ENCODE results near the gene CLEC18B.
"Not testable (repeated sequence)": the region's sequence is repeated elsewhere in the genome, so short reads cannot be mapped to it uniquely, and the experiment has no call there.

Gene CLEC18B

DNA sequence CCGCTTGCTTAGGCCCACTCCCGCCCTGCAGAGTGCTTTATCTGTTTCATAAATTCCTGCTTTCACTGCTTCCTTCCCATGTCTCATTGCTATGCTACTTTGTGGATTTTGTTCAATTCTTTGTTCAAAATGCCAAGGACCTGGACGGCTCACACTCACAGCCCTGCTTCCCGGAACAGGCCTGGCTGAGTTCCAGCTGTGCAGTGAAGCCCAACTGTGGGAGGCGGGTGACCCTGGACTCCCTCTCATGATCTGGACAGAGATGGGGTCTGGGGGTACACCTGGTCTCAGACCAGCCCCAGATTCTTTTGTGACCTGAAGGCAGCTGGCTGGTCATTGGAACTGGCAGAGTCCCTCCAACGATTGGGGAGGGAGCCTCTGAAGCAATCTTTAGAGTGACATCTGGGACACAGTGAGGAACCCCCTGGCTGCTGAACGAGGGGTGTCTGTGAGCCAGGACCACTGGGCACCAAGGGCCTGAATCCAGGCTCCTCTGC, 24.7 kb downstream of the CLEC18B start:
- H3K4me2 ChIP-seq, H3K9ac ChIP-seq, H4K20me1 ChIP-seq, H3K36me3 ChIP-seq, H3K9me3 ChIP-seq, H3K27me3 ChIP-seq, H3K4me1 ChIP-seq, H3K4me3 ChIP-seq, H3K27ac ChIP-seq: not testable (repeated sequence)

DNA sequence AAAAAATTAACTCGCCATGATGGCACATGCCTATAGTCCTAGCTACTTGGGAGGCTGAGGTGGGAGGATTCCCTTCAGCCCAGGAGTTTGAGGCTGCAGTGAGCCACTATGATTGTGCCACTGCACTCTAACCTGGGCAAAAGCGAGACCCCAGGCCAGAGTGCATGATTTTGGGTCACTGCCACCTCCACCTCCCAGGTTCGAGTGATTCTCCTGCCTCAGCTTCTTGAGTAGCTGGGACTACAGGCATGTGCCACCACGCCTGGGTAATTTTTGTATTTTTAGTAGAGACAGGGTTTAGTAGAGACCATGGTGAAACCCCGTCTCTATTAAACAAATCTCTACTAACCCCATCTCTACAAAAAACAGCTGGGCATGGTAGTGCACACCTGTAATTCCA, 26.7 kb downstream of the CLEC18B start:
- not testable (repeated sequence) for H3K4me2 ChIP-seq, H4K20me1 ChIP-seq, H3K9me3 ChIP-seq, H3K27me3 ChIP-seq, H3K27ac ChIP-seq, H3K4me3 ChIP-seq, H3K36me3 ChIP-seq, H3K4me1 ChIP-seq, H3K9ac ChIP-seq

DNA sequence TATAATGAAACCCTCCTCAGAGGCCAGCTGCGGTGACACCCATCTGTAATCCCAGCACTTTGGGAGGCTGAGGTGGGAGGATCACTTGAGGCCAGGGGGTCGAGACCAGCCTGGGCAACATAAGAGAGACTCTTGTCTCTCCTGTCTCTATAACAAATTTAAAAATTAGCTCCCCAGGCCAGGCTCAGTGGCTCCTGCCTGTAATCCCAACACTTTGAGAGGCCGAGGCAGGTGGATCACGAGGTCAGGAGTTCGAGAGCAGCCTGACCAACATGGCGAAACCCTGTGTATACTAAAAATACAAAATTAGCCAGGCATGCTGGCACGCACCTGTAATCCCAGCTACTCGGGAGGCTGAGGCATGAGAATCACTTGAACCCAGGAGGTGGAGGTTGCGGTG, 27.1 kb downstream of the CLEC18B start:
- not testable (repeated sequence) for H3K36me3 ChIP-seq, H3K9me3 ChIP-seq, H3K27ac ChIP-seq, H3K4me3 ChIP-seq, H3K9ac ChIP-seq, H4K20me1 ChIP-seq, H3K27me3 ChIP-seq, H3K4me2 ChIP-seq, H3K4me1 ChIP-seq

DNA sequence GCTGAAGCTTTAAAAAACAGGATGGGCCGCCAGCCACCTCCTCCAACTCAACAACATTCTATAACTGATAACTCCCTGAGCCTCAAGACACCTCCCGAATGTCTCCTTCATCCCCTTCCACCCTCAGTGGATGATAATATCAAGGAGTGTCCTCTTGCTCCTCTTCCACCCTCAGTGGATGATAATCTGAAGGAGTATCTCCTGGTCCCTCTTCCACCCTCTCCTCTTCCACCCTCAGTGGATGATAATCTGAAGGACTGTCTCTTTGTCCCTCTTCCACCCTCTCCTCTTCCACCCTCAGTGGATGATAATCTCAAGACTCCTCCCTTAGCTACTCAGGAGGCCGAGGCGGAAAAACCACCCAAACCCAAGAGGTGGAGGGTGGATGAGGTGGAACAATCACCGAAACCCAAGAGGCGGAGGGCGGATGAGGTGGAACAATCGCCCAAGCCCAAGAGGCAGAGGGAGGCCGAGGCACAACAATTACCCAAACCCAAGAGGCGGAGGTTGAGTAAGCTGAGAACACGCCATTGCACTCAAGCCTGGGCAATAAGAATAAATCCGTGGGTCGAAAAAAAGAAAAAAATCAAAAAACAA, 29.7 kb downstream of the CLEC18B start:
- H3K9me3 ChIP-seq, H3K4me1 ChIP-seq, H3K9ac ChIP-seq, H3K27ac ChIP-seq, H3K4me3 ChIP-seq, H3K4me2 ChIP-seq, H3K36me3 ChIP-seq, H4K20me1 ChIP-seq, H3K27me3 ChIP-seq: not testable (repeated sequence)

DNA sequence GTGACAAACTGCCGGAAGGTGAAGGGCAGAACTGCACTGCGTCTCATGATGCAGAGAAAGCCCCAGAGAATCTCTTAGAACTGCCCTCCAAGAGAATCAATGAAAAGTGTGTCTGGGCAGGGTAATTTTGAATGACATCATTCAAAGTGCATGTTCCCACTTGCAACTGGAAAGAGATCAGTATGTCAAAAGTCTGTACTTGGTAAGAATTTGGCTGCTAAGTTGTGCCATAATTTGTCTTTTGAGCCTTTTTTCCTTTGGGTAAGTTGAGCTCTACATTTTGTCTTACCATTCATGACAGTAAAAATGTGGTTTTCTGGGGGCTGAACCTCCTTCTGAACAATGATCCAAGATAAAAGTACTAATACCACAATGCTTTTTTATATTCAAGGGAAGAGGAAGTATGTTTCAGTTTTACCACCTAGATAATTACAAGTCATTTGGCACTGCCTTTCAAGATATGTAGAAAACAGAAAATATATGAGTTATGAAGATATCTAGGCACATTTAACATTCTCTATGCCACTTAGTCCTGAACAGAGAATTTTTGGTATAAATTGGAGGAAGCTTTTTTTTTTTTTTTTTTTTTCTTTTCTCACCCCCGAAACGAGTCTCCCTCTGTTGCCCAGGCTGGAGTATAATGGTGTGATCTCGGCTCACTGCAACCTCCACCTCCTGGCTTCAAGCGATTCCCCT, 38.8 kb downstream of the CLEC18B start:
- not testable (repeated sequence) for H3K9ac ChIP-seq, H3K36me3 ChIP-seq, H3K4me2 ChIP-seq, H3K27me3 ChIP-seq, H3K9me3 ChIP-seq, H3K27ac ChIP-seq, H4K20me1 ChIP-seq, H3K4me3 ChIP-seq, H3K4me1 ChIP-seq

GRCh38 chr16:74373847-74374184, 47.5 kb downstream of the CLEC18B start:
- not testable (repeated sequence) for H3K27ac ChIP-seq, H4K20me1 ChIP-seq, H3K36me3 ChIP-seq, H3K9me3 ChIP-seq, H3K9ac ChIP-seq, H3K4me3 ChIP-seq, H3K27me3 ChIP-seq, H3K4me1 ChIP-seq, H3K4me2 ChIP-seq

DNA sequence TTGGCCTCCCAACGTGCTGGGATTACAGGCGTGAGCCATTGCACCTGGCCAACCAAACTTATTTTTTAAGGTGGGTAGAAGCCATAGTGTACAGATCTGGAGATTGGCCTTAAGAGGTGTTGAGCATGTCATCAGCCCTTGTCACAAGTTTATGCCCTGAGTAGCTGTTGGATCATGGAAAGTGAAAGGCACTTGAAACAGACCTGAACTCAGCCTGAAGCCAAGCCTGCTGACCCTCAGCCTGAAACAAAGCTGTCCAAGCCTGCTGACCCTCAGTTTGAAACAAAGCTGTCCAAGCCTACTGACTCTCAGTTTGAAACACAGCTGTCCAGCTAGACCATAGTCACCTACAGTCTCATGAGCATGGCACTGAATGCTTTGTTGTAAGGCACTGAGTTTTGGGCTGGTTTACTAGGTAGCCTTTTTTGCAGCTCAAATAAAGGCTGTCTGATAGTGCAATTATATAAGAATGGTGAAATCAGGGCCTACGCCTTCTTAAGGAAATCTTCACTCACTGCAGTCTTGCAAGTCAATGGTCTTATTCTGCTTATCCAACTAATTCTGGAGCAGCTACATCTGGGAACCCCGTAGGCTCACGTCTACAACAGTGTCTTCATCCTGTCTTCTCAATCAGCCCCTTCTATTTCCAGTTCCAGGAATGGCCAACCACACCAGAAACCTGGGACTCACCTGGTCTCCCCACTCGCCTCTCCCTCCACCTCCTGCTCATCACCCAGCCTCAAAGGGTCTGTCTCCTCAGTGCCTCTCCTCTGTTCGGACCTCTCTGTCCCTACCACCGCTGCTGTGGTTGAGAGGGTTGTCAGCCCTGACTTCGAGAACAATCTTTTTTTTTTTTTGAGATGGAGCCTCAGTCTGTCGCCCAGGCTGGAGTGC, 48.1 kb downstream of the CLEC18B start:
- H3K9ac ChIP-seq, result no peak overlapping the region

GRCh38 chr16:74372369-74372768, 48.9 kb downstream of the CLEC18B start:
- H3K4me1 ChIP-seq, result peaks cover 7% of the 10 kb centered on the region
- no peaks in the 10 kb centered on the region for H3K9me3 ChIP-seq
- H3K4me2 ChIP-seq, result no peak overlapping the region
- H3K27ac ChIP-seq, result no peak overlapping the region
- peaks cover 4% of the 10 kb centered on the region; the same call in 1 of the 2 replicates for H4K20me1 ChIP-seq
- no peaks in the 10 kb centered on the region for H3K27me3 ChIP-seq
- no peak overlapping the region for H3K9ac ChIP-seq
- TF ChIP-seq Cebpa-rat (IDR thresholded peaks at IDR 0.05), result no peak
- no peaks in the 10 kb centered on the region for H3K36me3 ChIP-seq
- H3K4me3 ChIP-seq, result no peak overlapping the region

More for the DNA sequence above, 48.1 kb downstream of the CLEC18B start:
- no peak overlapping the region for H3K4me3 ChIP-seq
- H3K36me3 ChIP-seq, result no peaks in the 10 kb centered on the region
- H4K20me1 ChIP-seq, result no peaks in the 10 kb centered on the region
- no peak overlapping the region for H3K27ac ChIP-seq
- H3K27me3 ChIP-seq, result no peaks in the 10 kb centered on the region
- H3K4me1 ChIP-seq, result peaks cover 6% of the 10 kb centered on the region; the same call in 1 of the 2 replicates
- H3K4me2 ChIP-seq, result no peak overlapping the region
- H3K9me3 ChIP-seq, result no peaks in the 10 kb centered on the region
- TF ChIP-seq Cebpa-rat (IDR thresholded peaks at IDR 0.05), result no peak

DNA sequence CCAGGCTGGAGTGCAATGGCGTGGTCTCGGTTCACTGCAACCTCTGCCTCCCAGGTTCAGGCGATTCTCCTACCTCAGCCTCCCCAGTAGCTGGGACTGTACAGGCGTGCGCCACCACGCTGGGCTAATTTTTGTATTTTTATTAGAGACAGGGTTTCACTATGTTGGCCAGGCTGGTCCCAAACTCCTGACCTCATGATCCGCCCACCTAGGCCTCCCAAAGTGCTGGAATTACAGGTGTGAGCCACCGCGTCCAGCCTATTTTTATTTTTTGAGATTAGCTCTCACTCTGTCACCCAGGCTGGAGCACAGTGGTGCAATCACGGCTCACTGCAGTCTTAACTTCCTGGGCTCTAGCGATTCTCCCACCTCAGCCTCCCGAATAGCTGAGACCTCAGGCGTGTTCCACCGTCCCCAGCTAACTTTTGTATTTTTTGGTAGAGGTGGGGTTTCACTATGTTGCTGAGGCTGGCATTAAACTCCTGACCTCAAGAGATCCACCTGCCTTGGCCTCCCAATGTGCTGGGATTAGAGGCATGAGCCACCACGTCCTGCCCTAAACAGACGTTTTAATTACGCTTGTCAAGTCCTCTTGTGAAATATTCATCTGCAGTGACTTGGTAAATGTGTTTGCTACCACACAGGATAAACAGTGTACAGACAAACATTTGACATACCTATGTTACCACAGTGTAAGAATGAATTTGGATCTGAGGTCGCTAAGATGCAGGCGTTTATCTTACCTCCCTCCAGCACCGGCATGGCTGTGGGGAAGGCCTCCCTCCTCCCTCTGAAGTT, 50.7 kb downstream of the CLEC18B start:
- H3K9me3 ChIP-seq, H3K36me3 ChIP-seq, H3K9ac ChIP-seq, H3K27ac ChIP-seq, H3K4me3 ChIP-seq, H3K4me2 ChIP-seq, H3K27me3 ChIP-seq: not testable (repeated sequence)
- Histone ChIP-seq H3K4me1 (peaks cover 19% of the 10 kb centered on the region), H4K20me1 (peaks cover 20% of the 10 kb centered on the region)

- not testable (repeated sequence) for H3K27me3 ChIP-seq, H3K9me3 ChIP-seq
- peaks cover 41% of the 10 kb centered on the region for H4K20me1 ChIP-seq
- peak overlapping the region; percentile 87 for H3K4me3 ChIP-seq
- H3K4me2 ChIP-seq, result peak overlapping the region; percentile 79
- H3K4me1 ChIP-seq, result peaks cover 19% of the 10 kb centered on the region
- H3K27ac ChIP-seq, result peak overlapping the region; percentile 87
- peaks cover 25% of the 10 kb centered on the region for H3K36me3 ChIP-seq
- H3K9ac ChIP-seq, result peak overlapping the region; percentile 91
These were observed 53.0 kb downstream of the CLEC18B start for GRCh38 chr16:74368002-74368911.

- peaks cover 32% of the 10 kb centered on the region for H3K36me3 ChIP-seq
These were observed 53.7 kb downstream of the CLEC18B start for GRCh38 chr16:74367469-74368001.

DNA sequence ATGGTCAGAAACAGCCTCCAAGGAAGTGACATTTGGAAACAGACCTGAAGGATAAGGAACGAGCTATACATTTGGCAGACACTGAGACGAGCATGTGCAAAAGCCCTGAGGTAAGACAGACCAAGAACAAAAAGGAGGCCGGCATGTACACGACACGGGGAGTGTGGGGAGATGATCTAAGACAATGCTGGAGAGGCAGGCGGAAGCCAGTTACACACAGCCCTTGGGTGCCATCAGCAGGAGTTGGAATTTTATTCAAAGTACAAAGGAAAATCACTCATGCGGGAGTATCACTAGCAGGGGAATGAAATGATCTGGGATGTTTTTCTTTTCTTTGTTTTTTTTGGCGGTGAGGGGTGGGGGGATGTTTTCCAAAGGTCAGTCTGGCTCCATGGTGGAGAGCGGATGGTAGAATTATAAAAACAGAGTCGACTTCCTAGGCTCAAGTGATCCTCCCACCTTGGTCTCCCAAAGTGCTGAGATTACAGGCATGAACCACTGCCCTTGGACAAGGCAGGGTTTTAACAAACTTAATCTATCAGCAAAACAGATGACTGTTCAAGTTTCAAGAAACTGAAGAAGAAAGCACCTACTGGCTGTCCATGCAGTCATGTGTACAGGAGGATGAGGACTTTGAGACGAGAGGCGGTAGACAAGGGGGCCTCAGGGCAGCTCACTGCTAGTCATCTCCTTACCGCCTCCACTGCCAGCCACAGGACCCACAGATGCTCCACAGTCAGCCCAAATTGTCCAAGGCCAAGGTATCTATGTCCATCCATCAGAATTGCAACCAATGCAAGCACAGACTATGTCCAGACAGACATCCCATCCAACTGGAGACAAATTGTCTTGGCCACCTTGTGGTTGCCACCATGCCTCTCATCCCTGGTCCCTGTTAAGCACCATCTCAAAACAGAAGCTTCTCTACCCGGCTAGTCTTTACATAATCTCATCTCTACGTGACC, 59.4 kb downstream of the CLEC18B start:
- not testable (repeated sequence) for H3K4me3 ChIP-seq, H3K27ac ChIP-seq, H3K27me3 ChIP-seq, H3K9me3 ChIP-seq, H3K4me2 ChIP-seq, H3K4me1 ChIP-seq, H3K9ac ChIP-seq
- Histone ChIP-seq H4K20me1 (peaks cover 68% of the 10 kb centered on the region), H3K36me3 (peaks cover 80% of the 10 kb centered on the region)

More at GRCh38 chr16:74367469-74368001, 53.7 kb downstream of the CLEC18B start:
- H3K27me3 ChIP-seq, H3K9me3 ChIP-seq: not testable (repeated sequence)
- H4K20me1 ChIP-seq, result peaks cover 48% of the 10 kb centered on the region
- H3K4me2 ChIP-seq, result peak overlapping the region; percentile 79
- peak overlapping the region; percentile 87 for H3K27ac ChIP-seq
- H3K4me3 ChIP-seq, result peak overlapping the region; percentile 87
- peaks cover 19% of the 10 kb centered on the region for H3K4me1 ChIP-seq
- peak overlapping the region; percentile 91 for H3K9ac ChIP-seq

Data from BLaER1 (cell line).